Muscle layer of colon (tissue), 2 donors: ENCODE data around the gene LIM2.
"Not testable (repeated sequence)": the region's sequence is repeated elsewhere in the genome, so short reads cannot be mapped to it uniquely, and the experiment has no call there.

Experiments
- H3K27ac ChIP-seq: one replicate; pipeline ENCODE4 v1.7.0; 2013; ENCODE audit warnings: low read depth, mild to moderate bottlenecking, low read length, moderate library complexity
- H3K27me3 ChIP-seq, 2 donors: one replicate each; pipeline ENCODE4 v1.7.0; 2013; ENCODE audit warnings: low read length in 2 of 2, mild to moderate bottlenecking in 2 of 2; ENCODE audit not compliant: insufficient read depth in 2 of 2, control insufficient read depth in 1 of 2
- H3K36me3 ChIP-seq: one replicate; pipeline ENCODE4 v1.7.0; 2013; ENCODE audit warnings: mild to moderate bottlenecking, low read length; ENCODE audit not compliant: insufficient read depth
- H3K4me1 ChIP-seq: one replicate; pipeline ENCODE4 v1.7.0; 2013; ENCODE audit warnings: mild to moderate bottlenecking, low read length; ENCODE audit not compliant: insufficient read depth
- H3K4me3 ChIP-seq, 2 donors: one replicate each; pipeline ENCODE4 v1.7.0; 2013; ENCODE audit warnings: low read length in 2 of 2, low read depth in 1 of 2, mild to moderate bottlenecking in 1 of 2, moderate library complexity in 1 of 2
- H3K9ac ChIP-seq: one replicate; pipeline ENCODE4 v1.7.0; 2013; ENCODE audit warnings: low read length
- H3K9me3 ChIP-seq: one replicate; pipeline ENCODE4 v1.7.0; 2013; ENCODE audit warnings: mild to moderate bottlenecking, low read length
- donor health status: abdominal sarcoma.
- donor health status: Adenocarcinoma of cecum.

LIM2 gene

GRCh38 chr19:51417107-51417809, 29.5 kb upstream of the LIM2 start, which contains the start of gene SIGLEC10:
TSS of gene SIGLEC10 (minus strand) at chr19:51417642. CDS start at chr19:51417581, 61 bp downstream.
- no peak within 1 kb of the TSS for H3K4me3 ChIP-seq
- no peak within 1 kb of the TSS for H3K9ac ChIP-seq
- H3K9me3 ChIP-seq, result no peaks in the 10 kb centered on the region
- no peaks in the 10 kb centered on the region for H3K36me3 ChIP-seq
- no peak within 1 kb of the TSS for H3K27ac ChIP-seq
- peaks cover 0 to 10% of the 10 kb centered on the region in 2 donors for H3K27me3 ChIP-seq
- no peaks in the 10 kb centered on the region for H3K4me1 ChIP-seq

- H3K4me3 ChIP-seq, H3K9ac ChIP-seq, H3K27me3 ChIP-seq, H3K9me3 ChIP-seq, H3K27ac ChIP-seq, H3K36me3 ChIP-seq, H3K4me1 ChIP-seq: not testable (repeated sequence)
Measured at GRCh38 chr19:51416422-51416821, 28.6 kb upstream of the LIM2 start.

GRCh38 chr19:51415187-51415586, 27.4 kb upstream of the LIM2 start:
- Histone ChIP-seq H3K4me3 (no peak overlapping the region), H3K9me3 (no peaks in the 10 kb centered on the region), H3K9ac (no peak overlapping the region), H3K4me1 (no peaks in the 10 kb centered on the region), H3K27me3 (peaks cover 0 to 4% of the 10 kb centered on the region in 2 donors), H3K36me3 (no peaks in the 10 kb centered on the region), H3K27ac (no peak overlapping the region)

- no peaks in the 10 kb centered on the region for H3K27me3 ChIP-seq
- H3K36me3 ChIP-seq, result no peaks in the 10 kb centered on the region
- no peak overlapping the region for H3K27ac ChIP-seq
Measured at GRCh38 chr19:51410950-51411748, 23.4 kb upstream of the LIM2 start.

GRCh38 chr19:51407511-51408131, 19.8 kb upstream of the LIM2 start:
- Histone ChIP-seq H3K36me3 (no peaks in the 10 kb centered on the region), H3K4me1 (no peaks in the 10 kb centered on the region), H3K27me3 (peaks cover 0 to 4% of the 10 kb centered on the region in 2 donors), H3K27ac (no peak overlapping the region), H3K9ac (no peak overlapping the region), H3K9me3 (no peaks in the 10 kb centered on the region), H3K4me3 (no peak overlapping the region)

More at GRCh38 chr19:51410950-51411748, 23.4 kb upstream of the LIM2 start:
- no peak overlapping the region for H3K9ac ChIP-seq
- H3K4me3 ChIP-seq, result no peak overlapping the region
- H3K4me1 ChIP-seq, result no peaks in the 10 kb centered on the region
- H3K9me3 ChIP-seq, result no peaks in the 10 kb centered on the region

- Histone ChIP-seq H3K9ac (no peak overlapping the region), H3K27ac (no peak overlapping the region)
Measured at GRCh38 chr19:51402117-51402516, 14.3 kb upstream of the LIM2 start.

GRCh38 chr19:51399936-51400335, 12.2 kb upstream of the LIM2 start:
- not testable (repeated sequence) for H3K27me3 ChIP-seq, H3K9ac ChIP-seq, H3K36me3 ChIP-seq, H3K9me3 ChIP-seq, H3K27ac ChIP-seq, H3K4me1 ChIP-seq, H3K4me3 ChIP-seq

More at GRCh38 chr19:51402117-51402516, 14.3 kb upstream of the LIM2 start:
- Histone ChIP-seq H3K4me1 (no peaks in the 10 kb centered on the region), H3K27me3 (peaks cover 0 to 4% of the 10 kb centered on the region in 2 donors), H3K36me3 (no peaks in the 10 kb centered on the region), H3K4me3 (no peak overlapping the region), H3K9me3 (no peaks in the 10 kb centered on the region)

- Histone ChIP-seq H3K4me3 (no peak overlapping the region), H3K27me3 (no peaks in the 10 kb centered on the region)
Measured at GRCh38 chr19:51399231-51399630, 11.5 kb upstream of the LIM2 start.

GRCh38 chr19:51398096-51398704, 10.4 kb upstream of the LIM2 start:
- Histone ChIP-seq H3K27me3 (no peaks in the 10 kb centered on the region), H3K4me3 (no peak overlapping the region), H3K9ac (no peak overlapping the region), H3K4me1 (peaks cover 11% of the 10 kb centered on the region), H3K27ac (no peak overlapping the region), H3K36me3 (no peaks in the 10 kb centered on the region), H3K9me3 (no peaks in the 10 kb centered on the region)

More at GRCh38 chr19:51399231-51399630, 11.5 kb upstream of the LIM2 start:
- Histone ChIP-seq H3K36me3 (no peaks in the 10 kb centered on the region), H3K9ac (no peak overlapping the region), H3K9me3 (no peaks in the 10 kb centered on the region), H3K27ac (no peak overlapping the region), H3K4me1 (peaks cover 6% of the 10 kb centered on the region)

- not testable (repeated sequence) for H3K9ac ChIP-seq, H3K36me3 ChIP-seq, H3K27ac ChIP-seq, H3K4me3 ChIP-seq, H3K9me3 ChIP-seq, H3K27me3 ChIP-seq
- peaks cover 11% of the 10 kb centered on the region for H3K4me1 ChIP-seq
Measured at GRCh38 chr19:51397453-51397852, 9.7 kb upstream of the LIM2 start.

GRCh38 chr19:51396175-51396574, 8.4 kb upstream of the LIM2 start:
- no peaks in the 10 kb centered on the region for H3K36me3 ChIP-seq
- no peak overlapping the region for H3K9ac ChIP-seq
- no peaks in the 10 kb centered on the region for H3K9me3 ChIP-seq
- no peaks in the 10 kb centered on the region for H3K27me3 ChIP-seq
- peaks cover 11% of the 10 kb centered on the region for H3K4me1 ChIP-seq
- no peak overlapping the region for H3K27ac ChIP-seq
- H3K4me3 ChIP-seq, result no peak overlapping the region
